CD1c-positive myeloid dendritic cell (primary cell): ENCODE measurements around the gene CORIN.
A peak's percentile ranks its signal among the peaks of the same experiment; 100 is the strongest.

Experiments
- DNase-seq: peaks from one replicate; pipeline ENCODE4 v3.0.0-alpha.2; 2016; ENCODE audit errors: extremely low spot score

The CORIN gene

DNA sequence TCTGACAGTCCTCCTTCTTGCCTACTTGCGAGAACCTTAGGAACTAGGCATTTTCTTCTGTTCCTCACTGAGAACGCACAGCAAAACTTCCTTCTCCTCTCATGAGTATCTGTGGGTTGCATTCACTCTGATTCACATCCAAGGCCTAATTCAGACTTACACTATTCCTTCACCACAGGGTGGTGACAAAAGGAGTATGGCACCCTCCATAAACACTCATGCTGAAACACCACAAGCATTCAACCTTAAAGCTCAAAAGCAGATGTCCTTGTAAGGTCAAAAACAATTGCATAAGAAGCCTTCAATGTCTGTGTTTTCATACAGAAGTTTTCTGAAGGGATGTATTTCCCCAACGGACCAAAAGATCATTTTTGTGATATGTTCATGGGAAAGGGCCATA, 147.3 kb downstream of the CORIN start:
- no peak for DNase-seq

DNA sequence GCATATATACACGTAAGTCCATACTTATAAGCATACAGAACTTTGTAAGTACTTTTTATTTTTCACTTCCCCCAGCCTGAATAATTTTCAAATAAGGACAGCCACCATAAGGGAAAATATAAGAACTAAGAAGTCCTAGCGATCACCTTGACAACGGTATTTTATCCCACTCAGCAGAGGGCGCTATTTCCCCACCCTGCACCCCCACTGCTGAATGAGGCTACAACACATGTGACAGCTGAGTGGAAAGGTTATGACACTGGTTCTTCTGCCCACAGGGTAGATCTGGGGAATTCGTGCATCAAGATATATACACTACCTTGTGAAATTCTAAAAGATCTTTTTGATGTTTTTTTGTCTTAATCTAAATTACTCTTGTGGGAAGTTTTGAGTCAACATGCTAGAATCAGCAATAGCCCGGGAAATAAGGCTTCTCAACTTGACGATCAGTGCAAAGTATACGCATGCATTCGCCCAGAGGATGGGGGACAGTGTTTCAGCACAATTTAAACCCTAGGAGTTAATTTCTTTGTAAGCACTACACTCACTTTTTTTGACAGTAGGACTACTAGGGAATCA, 151.5 kb downstream of the CORIN start:
- peak; percentile 75 for DNase-seq

DNA sequence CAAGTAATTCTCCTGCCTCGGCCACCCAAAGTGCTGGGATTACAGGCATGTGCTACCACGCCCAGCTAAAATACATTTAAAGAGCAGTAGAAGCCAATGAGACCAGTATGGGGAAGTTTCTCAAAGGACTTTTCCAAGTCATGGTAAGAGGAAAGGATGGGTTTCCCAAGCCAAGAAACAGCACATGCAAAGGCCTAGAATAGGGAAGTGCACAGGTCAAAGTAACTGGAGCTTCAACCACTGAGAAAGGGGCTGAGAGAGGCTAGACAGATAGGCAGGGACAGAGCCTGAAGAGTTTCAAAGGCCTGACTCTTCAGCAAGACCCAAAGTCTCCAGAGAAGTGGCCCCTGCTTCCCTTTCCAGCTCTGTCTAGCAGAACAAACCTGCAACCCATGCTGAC, 162.1 kb downstream of the CORIN start:
- DNase-seq: no peak

DNA sequence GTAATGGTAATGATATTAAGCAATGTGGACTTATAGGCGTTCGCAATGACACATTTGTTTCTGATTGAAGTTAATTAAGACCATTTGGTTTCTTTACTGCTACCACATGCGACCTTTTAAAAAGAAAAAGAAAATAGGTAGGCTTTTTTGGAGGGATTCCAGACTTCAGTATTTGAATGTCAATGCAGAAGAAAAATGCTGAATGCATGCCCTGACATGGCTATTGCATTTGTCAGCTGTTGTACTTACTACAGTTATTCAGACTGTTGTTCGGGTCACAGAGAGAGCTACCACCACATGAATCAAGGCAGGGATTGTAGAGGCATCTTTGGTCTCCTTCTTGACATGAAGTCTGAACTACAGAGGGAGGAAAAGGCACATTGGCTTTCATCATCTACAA, 163.7 kb downstream of the CORIN start:
- no peak for DNase-seq

DNA sequence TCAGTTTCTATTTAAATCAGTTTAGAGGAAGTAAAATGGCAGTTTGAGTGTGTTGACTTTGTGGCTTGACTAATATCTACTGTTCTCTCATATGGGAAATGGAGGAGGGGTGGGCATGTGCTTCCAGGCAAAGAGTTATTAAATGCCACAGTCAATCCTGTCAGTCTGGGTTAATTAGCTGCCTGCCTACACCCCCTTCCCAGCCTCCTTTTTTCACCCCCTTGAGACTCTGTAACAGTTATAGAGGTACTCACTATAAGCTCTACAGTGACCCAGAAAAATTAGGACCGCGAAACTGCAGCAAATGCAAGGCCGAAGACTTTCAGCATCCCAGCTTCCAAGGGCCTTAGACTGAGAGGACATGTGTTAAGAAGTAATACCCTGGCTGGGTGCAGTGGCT, 165.2 kb downstream of the CORIN start:
- no peak for DNase-seq

DNA sequence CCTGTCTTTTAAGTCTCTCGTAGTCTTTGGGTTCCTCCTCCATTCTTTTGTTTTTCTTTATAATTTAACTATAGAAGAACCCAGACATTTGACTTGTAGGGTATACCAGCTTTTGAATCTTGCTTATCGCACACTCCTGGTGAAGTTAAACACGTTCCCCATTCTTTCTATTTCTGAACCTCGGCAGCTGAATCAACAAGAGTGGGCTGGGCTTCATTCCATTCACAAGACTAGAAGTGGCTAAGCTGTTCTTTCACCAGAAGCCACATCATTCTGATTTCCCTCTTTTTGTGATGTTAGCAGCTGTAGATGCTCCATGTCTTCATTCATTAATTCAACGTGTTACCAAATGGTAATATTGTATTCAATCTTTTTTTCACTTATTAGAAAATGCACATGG, 167.9 kb downstream of the CORIN start:
- no peak for DNase-seq

DNA sequence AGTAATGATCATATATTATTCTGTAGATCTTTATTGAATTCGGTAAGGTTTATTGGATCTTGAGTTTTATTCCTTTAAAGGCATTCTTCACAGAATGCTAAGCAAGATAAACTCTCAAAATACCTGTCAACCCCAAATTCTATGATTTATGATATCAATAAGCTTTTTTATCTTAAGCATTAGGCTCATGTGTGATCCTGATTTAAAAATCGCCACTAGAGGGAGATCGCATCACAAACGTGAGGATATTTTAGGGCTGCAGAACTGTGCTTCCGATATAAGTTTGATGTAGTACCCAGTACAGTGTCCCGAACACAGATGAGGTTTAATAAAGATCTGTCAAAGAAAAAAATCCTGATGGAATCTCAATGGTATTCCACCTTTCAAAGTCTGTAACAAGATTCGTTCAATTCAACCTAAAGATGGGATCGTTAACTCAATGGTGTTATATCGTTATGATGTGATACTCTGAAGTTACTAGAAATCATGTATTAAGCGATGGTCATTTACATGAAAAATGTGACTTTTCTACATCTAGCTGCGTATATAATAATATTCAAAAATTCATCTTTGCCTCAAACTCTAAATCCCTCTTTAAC, 169.0 kb downstream of the CORIN start:
- peak; percentile 54 for DNase-seq

DNA sequence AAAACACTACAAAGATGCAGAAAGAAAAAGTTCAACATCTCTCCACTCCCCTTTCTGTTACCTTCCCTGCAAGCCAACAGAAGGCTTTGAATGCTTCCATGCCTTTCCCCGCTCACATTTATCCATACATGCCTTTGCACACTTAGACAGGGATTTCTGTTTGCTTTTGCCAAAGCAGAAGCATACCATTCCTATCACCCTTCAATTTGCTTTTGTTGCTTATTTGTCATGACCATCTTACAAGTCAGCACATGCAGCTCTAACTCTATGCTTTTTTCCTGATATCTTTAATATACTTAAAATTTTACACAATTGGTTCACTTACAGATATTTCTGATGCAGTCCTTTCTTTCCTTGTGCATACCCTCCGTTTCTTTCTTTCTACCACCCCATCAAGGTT, 169.6 kb downstream of the CORIN start:
- DNase-seq: no peak

DNA sequence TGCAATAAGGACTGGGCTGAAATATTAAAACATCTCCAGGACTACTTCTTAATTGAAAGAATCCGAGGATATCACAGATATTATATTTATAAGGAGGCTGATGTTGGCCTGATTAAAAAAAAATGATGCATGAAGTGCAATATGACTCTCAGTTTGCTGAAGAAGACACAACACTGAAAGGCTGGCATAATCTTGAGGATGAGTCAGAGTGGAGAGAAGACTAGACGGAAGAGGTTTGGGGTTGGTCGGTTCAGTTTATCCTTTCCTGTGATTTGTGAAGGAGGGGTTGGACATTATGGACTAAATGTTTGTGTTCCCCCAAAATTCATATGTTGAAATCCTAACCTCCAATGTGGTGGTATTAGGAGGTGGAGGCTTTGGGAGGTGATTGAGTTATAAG, 170.3 kb downstream of the CORIN start:
- no peak for DNase-seq

DNA sequence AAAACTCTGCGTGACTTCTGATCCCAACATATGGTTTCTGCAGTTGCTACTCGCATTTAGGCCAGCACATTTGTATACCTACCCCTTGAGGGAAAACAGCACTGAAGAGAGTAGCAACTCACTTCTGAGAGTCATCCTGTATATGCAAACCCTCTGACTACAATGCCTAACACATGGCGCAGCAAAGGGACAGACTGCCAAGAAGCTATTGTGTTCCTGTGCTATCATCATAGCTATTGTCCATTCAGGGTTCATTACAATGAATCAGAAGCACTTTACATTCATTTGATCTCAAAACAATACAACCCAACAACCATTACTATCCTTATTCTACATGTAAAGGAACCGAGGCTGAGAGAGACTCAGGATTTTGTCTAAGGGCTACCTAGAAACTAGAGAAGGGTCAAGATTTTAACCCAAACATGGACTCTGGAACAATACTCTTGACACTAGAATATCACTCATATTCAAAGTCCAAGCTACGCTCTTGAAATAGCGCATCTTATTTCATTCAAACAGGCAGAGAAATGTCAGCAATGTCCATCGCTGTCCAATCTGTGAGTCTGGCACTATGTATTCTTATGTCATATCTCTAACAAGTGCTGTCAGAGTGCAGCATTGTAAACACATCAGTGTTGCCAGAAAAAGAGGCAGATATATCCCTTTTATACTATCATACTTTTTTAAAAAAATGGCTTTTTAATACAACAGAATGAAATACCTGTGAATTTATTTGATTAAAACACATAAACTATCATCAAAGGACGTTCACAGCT, 173.6 kb downstream of the CORIN start:
- DNase-seq: no peak

DNA sequence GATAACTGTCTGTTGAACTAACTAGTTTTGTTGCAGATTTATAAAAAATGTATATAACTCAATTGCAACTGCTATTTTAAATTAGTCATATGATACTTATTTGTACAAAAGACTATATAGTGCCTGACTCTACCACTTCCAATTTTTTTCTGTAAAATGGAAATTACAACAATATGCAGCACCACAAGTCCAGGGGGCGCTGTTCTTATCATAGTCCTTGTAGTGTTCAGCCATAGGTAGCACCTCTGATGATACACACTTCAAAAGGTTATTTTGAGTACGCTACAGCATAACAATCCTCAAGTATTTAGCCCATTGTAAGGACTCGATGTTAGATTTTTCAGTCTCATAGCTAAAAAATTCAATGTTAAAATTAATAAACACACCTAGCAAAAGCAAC, 174.9 kb downstream of the CORIN start:
- DNase-seq: peak; percentile 35

DNA sequence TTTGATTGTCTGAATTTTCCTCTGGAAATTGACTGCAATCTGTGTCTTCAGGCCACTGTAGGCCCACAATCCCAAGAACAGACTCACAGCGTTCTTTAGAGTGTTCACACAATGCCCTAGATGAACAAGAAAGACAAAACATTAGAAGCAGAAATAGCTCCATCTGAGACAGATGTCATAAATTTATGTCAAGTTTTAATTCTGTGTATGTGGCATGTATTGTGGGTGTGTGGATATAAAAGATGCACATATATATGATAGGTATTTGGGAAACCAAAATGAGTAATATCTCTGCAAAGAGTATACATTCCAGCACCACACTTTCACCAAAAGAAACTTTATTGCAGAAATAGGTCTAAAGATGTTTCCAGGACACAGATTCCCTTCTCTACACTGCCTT, 176.1 kb downstream of the CORIN start:
- no peak for DNase-seq

DNA sequence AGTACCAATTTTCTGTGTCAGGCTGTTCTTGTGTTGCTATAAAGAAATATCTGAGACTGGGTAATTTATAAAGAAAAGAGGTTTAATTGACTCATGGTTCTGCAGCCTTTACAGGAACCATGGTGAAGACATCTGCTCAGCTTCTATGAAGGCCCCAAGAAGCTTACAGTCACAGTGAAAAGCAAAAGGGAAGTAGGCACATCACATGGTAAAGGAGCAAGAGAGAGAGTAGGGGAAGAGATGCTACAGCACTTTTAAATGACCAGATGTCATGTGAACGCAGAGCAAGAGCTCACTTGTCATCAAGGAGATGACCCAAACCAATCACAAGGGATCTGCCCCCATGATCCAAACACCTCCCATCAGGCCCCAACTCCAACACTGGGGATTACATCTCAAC, 178.5 kb downstream of the CORIN start:
- peak; percentile 5 for DNase-seq

DNA sequence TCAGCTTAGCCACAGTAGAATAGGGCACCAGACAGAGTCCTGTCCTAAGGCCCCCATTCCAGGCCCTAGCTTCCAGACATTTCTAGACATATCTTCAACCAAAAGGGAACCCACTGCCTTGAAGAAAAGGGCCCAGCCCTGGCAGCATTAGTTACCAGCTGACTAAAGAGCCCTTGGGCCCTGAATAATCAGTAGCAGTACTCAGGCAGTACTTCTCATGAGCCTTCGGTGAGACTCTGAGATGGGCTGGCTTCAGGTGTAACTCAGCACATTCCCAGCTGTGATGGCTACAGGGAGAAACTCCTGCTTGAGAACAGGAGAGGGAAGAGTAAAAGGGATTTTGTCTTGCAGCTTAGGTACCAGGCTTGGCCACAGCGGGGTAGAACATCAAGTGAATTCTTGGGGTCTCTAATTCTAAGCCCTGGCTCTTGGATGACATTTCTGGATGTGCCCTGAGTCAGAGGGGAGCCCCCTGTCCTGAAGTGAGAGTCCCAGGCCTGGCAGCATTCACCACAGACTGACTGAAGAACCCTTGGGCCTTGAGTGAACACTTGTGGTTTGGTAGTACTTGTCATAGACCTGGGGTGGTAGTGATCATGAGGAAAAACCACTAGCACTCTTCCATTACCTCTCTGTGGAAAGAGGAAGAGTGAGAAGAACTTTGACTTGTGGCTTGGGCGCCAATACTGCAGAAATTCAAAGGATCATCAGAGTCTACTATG, 182.7 kb downstream of the CORIN start:
- DNase-seq: no peak

DNA sequence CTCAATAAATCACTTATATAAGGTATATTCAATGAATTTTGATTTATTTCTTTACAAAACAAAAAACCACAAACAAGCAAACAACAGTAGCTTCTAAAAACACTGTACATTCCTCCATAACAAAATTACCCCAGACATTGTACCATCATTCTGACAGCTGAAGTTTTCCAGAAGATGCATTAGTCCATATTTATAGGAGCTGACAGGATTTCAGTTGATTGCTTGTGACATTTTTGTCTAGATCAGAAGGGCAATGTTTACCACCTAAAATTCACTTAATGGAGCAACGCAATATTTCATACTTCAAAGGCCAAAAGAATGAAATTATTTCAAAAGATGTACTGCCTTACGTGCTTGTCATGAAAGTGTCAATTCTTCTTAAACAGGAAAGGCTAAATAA, 185.8 kb downstream of the CORIN start:
- DNase-seq: no peak

DNA sequence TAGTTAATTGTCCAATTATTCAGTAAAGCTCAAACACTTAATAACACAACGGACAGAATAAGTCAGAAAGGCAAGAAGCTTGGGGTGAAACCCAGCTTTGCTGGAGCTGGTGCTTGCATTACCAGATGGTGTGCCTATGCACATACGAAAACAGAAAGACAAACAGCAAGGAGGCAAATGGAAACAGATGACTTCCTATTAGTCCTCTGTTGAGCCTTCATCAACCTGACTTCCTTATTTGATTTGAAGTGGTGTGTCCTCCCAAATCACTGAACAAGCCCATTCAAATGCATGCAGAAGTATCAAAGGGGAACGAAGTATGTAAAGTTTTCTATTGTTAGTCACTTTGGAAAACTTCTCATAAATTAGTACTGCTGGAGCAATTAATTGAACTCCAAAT, 186.6 kb downstream of the CORIN start:
- peak; percentile 26 for DNase-seq

DNA sequence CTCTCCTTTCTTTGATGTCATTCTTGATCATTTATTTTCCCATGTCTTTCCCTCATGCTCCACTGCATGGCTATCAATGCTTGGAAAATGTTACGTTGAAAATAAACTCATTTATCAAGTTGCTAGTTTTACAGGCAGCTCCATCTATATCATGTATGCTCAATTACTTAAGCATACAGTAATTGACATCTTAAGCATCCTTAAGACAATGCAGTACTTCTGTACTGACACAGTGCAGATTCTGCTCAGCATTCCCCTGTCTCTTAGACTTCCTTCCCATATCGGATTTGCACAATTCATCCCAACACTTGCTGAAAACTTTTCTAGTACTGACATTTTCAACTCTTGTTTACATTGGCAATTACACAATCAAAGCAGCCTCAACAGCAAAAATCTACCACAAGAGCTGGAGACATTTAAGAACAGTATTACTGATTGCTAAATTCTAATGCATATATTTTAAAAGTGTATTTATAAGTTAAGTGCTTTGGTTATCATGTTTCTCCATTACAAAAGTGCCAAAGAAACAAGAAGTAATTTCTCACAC, 187.2 kb downstream of the CORIN start:
- no peak for DNase-seq

DNA sequence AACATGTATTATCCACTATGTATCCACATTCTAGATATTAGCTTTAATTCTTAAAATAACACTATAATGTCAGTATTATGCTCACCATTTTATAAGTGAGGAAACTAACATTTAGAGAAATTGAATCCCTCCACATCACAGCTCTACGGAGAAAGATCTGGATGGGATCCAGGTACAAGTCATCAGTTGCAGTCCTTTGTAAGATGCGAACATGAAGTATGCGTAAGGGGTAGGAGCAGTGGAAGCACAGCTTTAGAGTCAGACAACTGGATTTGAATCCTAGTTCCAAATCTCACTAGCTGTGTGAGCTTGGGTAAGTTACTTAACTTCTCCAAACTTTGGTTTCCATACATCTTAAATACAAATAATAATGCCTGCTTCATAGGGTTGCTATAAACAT, 190.3 kb downstream of the CORIN start:
- DNase-seq: no peak

DNA sequence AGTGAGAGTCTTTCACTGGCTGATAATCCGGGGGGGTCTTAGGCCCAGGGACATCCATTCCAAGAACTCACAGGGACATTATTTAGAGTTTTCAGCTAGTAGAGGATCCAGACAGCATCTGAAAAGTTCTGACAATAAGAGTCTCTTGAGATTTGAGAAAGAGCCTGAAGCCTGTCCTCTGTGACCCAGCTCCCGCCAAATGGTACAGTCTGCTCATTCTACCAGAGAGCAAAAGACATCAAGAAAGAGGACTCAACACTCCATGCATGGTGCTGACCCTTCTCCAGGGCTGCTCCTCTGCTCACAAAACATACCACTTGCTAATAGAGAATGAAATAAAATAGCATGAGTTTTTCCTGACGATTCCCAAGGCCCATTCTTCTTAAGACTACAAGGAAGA, 190.8 kb downstream of the CORIN start:
- no peak for DNase-seq

DNA sequence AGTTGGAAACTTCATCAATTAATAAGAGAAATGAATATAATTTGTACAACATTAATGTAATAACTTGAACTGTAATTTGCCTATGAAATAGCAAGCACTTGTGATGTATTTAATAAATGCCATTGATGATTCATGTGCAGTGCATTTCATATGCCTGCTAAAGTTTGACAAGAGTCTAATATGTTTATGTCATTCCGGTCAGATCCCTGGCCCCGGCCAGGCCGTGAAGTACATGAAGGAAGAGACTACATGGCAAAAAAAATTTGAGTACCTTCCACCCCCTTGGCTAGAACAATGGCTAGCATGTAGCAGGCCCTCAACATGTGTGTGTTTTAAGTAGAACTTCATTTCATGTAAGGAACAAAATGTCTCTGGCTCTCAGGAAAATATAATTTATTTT, 191.5 kb downstream of the CORIN start:
- no peak for DNase-seq

DNA sequence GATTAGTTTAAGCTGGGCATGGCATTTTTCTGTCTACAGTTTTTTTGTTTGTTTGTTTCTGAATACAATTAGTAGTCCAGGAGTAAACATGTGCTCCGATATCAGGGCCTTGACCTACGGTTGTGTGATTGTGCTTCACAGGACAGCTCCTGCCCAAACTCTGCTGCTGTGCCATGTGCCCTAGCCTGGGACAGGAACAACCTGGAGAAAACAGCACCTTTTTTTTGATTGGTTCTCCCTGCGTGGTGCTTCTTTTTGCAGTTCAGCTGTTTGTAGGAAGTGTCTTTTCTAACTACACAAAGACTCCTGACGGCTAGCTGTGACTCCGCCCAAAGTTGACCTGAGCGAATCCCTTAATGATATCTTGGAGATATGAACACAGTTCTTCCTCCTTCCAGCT, 194.0 kb downstream of the CORIN start:
- DNase-seq: no peak

DNA sequence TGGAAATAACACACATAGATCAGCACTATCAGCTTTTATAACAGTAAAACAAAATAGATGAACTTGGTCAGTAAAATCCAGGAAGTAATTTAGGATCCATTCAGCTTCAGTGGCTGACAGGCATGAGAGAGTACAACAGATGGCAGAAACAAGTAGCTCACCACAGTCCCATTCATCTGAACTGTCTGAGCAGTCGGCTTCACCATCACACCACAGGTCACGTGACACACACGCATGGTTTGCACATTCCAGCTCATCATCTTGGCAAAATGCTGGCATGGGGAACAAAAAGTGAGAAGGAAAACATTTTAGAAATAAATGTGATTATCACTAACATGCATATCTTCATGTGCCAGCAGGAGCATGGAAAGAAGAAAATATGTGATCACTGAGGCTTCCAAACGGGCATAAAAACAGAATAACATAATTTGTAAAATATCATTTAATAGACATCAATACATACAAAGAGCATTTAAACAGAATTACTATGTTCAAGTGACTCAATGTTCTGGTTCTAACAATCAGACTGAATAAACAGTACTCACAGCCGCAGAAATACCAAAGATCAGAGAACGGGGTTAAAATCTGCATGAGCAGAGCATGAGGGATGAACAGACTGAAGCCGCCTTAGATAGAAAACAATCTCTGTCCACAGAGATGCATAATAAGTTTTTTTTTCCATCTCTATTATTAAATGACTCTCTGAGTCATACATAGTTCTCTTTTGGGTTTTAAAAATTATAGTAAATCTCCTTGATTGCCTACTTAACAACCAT, 194.7 kb downstream of the CORIN start:
- no peak for DNase-seq
